GM21717 (cell line): Measurements from ENCODE around the gene XRCC5.
"Not testable (repeated sequence)": the region's sequence is repeated elsewhere in the genome, so short reads cannot be mapped to it uniquely, and the experiment has no call there.

Source experiments
- ATAC-seq: cut with Tn5 transposase; IDR thresholded peaks from one replicate; pipeline ENCODE4 v1.9.1; 2021; ENCODE audit warnings: mild to moderate bottlenecking, moderate library complexity; ENCODE audit not compliant: unreplicated experiment

The XRCC5 gene

GRCh38 chr2:216116418-216116817 lies 7.3 kb downstream of the XRCC5 start:
- ATAC-seq: no peak

- ATAC-seq: no peak
These were observed 8.6 kb downstream of the XRCC5 start for GRCh38 chr2:216117561-216118340.

GRCh38 chr2:216118474-216118873 lies 9.3 kb downstream of the XRCC5 start:
- no peak for ATAC-seq

- no peak for ATAC-seq
These were observed 10.0 kb downstream of the XRCC5 start for GRCh38 chr2:216119146-216119545.

- ATAC-seq: no peak
These were observed 10.8 kb downstream of the XRCC5 start for GRCh38 chr2:216119986-216120385.

GRCh38 chr2:216121255-216121654 lies 12.1 kb downstream of the XRCC5 start:
- no peak for ATAC-seq

- no peak for ATAC-seq
These were observed 17.8 kb downstream of the XRCC5 start for GRCh38 chr2:216126943-216127342.

GRCh38 chr2:216130346-216130971 lies 21.3 kb downstream of the XRCC5 start:
- ATAC-seq: no peak

DNA sequence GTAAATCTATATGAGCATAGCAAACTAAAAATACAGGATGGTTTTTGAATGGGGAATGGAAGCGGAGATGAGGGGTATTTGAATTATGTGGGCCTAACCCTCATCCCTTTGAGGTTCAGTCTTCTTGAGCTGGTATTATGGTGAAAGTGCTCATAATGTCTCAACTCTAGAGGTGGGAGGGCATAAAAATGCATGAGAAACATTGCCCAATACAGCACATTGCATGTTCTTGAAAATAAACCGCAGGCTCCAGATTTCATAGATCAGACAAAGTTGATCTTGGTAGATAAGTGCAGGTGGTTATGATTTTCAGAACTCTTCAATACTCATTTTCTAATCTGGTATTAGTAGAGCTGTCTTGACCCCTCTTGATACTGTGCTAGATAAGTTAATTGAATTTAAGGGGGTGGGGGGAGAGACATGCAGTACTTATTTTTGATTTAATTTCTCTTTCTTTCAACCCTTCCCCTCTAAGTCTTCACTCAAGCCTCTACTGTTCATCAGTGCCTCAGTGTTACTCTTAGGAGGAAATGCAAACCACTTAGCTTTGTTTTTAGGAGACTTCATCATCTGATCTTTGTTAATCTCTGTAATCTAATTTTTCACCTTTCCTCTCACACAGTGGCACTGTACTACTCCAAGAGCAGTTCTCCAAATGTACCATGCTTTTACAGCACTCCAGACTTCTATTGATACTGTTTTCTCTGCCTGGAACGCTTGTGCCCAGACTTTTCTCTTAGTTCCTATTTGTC lies 22.2 kb downstream of the XRCC5 start:
- no peak for ATAC-seq

DNA sequence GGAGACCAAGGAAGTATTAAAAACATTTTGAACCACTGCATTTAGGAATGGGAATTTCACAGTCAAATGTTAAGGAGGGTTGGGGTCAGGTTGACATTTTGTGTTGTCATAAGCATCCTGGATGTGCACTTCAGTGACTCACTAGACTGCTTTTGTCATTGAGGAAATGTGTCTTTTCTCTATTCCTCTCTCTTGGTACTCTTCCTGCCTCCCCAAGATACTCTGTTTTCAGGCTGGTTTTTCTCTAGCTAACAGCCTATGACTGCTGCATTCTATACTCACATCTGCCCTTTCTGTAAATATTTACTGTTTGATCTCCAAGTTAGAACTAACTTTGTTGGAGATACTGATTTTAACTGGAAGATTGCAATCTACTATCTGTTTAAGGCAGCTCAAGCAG lies 23.4 kb downstream of the XRCC5 start:
- ATAC-seq: no peak

DNA sequence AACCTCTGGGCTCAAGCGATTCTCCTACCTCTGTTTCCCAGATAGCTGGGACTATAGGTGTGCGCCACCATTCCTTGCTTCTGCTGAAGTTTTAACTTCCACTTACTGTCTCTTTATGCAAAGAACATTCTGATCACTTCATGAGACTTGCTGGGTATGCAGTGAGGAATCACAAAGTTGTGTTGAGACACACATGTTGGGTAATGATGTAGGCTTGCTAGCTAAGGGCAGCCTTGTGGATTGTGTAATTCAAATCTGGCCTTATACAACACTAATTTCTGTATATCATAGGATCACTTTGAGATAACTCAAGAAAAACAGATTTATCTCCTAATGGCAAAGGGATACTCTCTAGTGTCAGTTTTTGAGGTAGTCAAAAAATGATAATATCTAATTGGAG lies 24.2 kb downstream of the XRCC5 start:
- no peak for ATAC-seq

DNA sequence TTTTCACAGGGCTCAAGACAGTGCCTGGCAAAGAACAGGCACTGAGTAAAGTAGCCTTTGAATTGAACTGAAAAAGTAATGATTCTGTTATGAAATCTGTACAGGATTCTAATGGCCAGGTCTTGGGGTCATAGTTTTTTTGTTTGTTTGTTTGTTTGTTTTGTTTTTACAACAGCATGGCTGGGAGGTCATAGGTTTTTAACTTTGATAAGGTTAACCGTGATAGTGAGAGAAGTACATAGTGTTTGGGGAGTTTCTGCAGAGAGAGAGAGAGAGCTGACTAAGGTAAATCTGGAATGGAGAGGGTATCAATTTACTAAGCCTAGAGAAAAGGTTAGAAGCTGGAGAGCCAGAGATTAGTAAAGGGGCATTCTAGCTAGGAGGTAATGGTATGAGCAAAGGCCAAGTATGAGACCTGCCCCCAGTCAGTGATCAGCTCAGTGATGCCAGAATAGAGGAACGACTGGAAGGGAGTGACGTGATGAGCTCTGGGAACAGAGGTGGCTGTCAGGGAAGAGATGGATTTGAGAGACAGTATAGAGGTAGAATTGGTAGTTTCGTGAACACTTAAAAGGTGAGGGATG lies 25.9 kb downstream of the XRCC5 start:
- ATAC-seq: no peak

GRCh38 chr2:216139884-216140283 lies 30.7 kb downstream of the XRCC5 start:
- no peak for ATAC-seq

DNA sequence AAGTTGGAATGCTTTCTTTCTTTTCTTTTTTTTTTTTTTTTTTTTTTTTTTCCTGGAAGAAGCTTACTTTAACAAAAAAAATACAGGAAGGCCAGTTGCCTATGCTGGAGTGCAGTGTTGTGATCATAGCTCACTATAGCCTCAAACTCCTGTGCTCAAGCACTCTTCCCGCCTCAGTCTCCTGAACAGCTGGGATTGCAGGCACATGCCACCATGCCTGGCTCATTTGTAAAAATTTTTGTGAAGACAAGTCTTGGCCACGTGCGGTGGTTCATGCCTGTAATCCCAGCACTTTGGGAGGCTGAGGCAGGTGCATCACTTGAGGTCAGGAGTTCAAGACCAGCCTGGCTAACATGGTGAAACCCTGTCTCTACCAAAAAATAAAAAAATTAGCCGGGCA lies 32.4 kb downstream of the XRCC5 start:
- ATAC-seq: not testable (repeated sequence)

- ATAC-seq: peak; percentile 99
These were observed 33.4 kb downstream of the XRCC5 start for GRCh38 chr2:216142540-216142939.

- no peak for ATAC-seq
These were observed 35.2 kb downstream of the XRCC5 start for GRCh38 chr2:216144372-216144771.

DNA sequence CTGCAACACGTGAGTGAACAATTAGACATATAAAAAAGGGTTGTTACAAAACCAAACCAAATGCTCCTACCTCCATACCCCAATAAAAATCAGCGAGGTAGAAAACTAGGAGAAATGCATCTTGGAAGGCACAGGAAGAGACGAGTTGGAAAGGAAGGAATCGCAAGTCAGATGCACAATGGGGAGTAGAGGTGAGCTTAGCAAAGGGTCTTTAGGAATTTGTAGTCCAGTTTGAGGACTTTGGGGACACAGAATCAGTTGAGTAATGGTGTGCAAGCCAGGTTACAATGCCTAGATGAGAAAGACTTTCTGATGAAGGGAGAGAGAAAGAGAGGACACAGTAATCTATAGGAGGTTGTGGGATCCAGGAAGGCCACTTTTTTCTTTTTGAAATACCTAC lies 35.7 kb downstream of the XRCC5 start:
- no peak for ATAC-seq

DNA sequence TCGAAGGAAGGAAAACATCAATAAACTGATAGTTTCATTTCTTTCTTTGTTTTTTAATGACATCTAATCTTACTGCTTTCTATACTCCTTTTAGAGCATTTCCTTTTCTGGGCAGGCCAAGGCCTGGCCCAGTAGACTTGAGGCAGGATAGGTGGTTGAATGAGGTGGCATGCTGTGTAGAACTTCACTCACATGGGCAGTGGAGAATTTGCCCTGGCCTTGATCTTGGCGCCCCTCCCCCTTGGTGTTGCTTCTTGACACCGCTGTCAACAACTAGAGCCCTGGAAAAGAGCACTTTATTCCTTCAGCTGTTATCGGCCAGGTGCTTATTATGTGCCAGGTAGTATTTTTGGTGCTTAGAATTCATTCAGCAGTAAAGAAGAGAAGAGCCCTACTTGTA lies 37.4 kb downstream of the XRCC5 start:
- ATAC-seq: no peak

GRCh38 chr2:216147172-216148131 lies 38.3 kb downstream of the XRCC5 start:
- ATAC-seq: no peak

GRCh38 chr2:216148983-216149382 lies 39.8 kb downstream of the XRCC5 start:
- no peak for ATAC-seq
